Panc1 (cell line): ENCODE measurements around the gene SZT2. TPM values are rescaled to one million over a fixed set of nuclear protein-coding genes. Genes with fewer than 3 reads are reported as not detected.

ENCODE experiments used
- ATAC-seq: fragments of 200-7000 bp; cut with Tn5 transposase; 2 replicates; pipeline ENCODE4 v1.9.1; 2020; ENCODE audit warnings: mild to moderate bottlenecking, moderate library complexity
- BruUV-seq: library from RNA; stranded (reverse); fragments of 400-500 nt; replicated peaks from 2 replicates; lab custom pipeline; 2021; lab: Mats Ljungman, UMichigan
- CTCF ChIA-PET: fragments of 300-600 bp; sonication (Branson Sonifier 250); formaldehyde crosslinking; loops from one replicate; lab custom pipeline; 2022; ENCODE audit warnings: antibody characterized with exemption; lab: Charles Lee
- POLR2A ChIA-PET: fragments of 300-600 bp; sonication (Branson Sonifier 250); formaldehyde crosslinking; loops from one replicate; lab custom pipeline; 2022; ENCODE audit warnings: antibody characterized with exemption; lab: Charles Lee
- DNase-seq: peaks from one replicate; pipeline ENCODE4 v3.0.0-alpha.2; 2010; ENCODE audit warnings: low read depth, low spot score
- H3K27ac ChIP-seq: 2 replicates; pipeline ENCODE4 v1.5.1; 2011; ENCODE audit warnings: mild to moderate bottlenecking, low read length, inconsistent platforms
- H3K27me3 ChIP-seq: fragments of 200-500 bp; sonication (Bioruptor generic); 2 replicates; pipeline ENCODE4 v1.6.0; 2014; ENCODE audit warnings: low read length, inconsistent platforms; ENCODE audit not compliant: control insufficient read depth, insufficient read depth
- H3K36me3 ChIP-seq: fragments of 200-500 bp; sonication (Bioruptor generic); 2 replicates; pipeline ENCODE4 v1.5.1; 2014; ENCODE audit warnings: inconsistent platforms, mild to moderate bottlenecking, low read length, moderate library complexity; ENCODE audit not compliant: control insufficient read depth, insufficient read depth
- H3K4me1 ChIP-seq: 2 replicates; pipeline ENCODE4 v1.5.1; 2011; ENCODE audit warnings: inconsistent platforms, mild to moderate bottlenecking, low read length, moderate library complexity; ENCODE audit not compliant: control insufficient read depth, insufficient read depth
- H3K4me3 ChIP-seq, 2 experiments: 2 replicates each; pipeline ENCODE4 v1.5.1; 2011 to 2012; ENCODE audit warnings: low read depth in 2 of 2, low read length in 2 of 2, mild to moderate bottlenecking in 2 of 2, inconsistent platforms in 1 of 2, moderate library complexity in 1 of 2
- H3K9me3 ChIP-seq: fragments of 200-500 bp; sonication (Bioruptor generic); 2 replicates; pipeline ENCODE4 v1.5.1; 2014; ENCODE audit warnings: low read depth, mild to moderate bottlenecking, inconsistent platforms, low read length, moderate library complexity; ENCODE audit not compliant: control insufficient read depth, insufficient read depth
- POLR2AphosphoS5 ChIP-seq: IDR thresholded peaks from 2 replicates; pipeline ENCODE4 v1.6.1; 2012; ENCODE audit warnings: mild to moderate bottlenecking, low read depth, low read length, moderate library complexity
- SIN3A ChIP-seq: IDR thresholded peaks from 2 replicates; pipeline ENCODE4 v1.6.1; 2012; ENCODE audit warnings: low read depth, mild to moderate bottlenecking, low read length, moderate library complexity, borderline replicate concordance; ENCODE audit not compliant: insufficient read depth
- TCF7L2 ChIP-seq: IDR thresholded peaks from 2 replicates; pipeline ENCODE4 v1.6.1; 2011; ENCODE audit warnings: mild to moderate bottlenecking, low read depth, low read length, inconsistent platforms
- in situ Hi-C: cut with HindIII; loops from 2 replicates; pipeline ENCODE4 v1.10.0; 2016; ENCODE audit warnings: low sequenced_read_pairs, low pct_unique_long_range_greater_than_20kb
- intact Hi-C: fragments of 100-400 bp; cut with micrococcal nuclease; formaldehyde crosslinking; loops from one replicate; pipeline ENCODE4 v1.10.0; 2022; ENCODE audit not compliant: unreplicated experiment
- total RNA-seq: library from RNA; stranded (reverse); gene quantifications from one replicate; pipeline ENCODE4 v1.2.1, GENCODE V29; 2021; ENCODE audit not compliant: unreplicated experiment
- TF ChIP-seq, protein P1 (sequence below): fragments of 450-650 bp; IDR thresholded peaks from 2 replicates; pipeline ENCODE4 v1.5.1; 2017; ENCODE audit warnings: mild to moderate bottlenecking
- TF ChIP-seq, protein P2 (sequence below), 2 experiments: IDR thresholded peaks; 2 replicates each; pipeline ENCODE4 v1.6.1; 2011 to 2012; ENCODE audit warnings: low read depth in 2 of 2, control low read depth in 1 of 2, low read length in 1 of 2, mild to moderate bottlenecking in 1 of 2, moderate library complexity in 1 of 2; ENCODE audit not compliant: insufficient read depth in 1 of 2

SZT2 gene
- total RNA-seq, 1 experiment from 2014 or later = 40.2 TPM

DNA sequence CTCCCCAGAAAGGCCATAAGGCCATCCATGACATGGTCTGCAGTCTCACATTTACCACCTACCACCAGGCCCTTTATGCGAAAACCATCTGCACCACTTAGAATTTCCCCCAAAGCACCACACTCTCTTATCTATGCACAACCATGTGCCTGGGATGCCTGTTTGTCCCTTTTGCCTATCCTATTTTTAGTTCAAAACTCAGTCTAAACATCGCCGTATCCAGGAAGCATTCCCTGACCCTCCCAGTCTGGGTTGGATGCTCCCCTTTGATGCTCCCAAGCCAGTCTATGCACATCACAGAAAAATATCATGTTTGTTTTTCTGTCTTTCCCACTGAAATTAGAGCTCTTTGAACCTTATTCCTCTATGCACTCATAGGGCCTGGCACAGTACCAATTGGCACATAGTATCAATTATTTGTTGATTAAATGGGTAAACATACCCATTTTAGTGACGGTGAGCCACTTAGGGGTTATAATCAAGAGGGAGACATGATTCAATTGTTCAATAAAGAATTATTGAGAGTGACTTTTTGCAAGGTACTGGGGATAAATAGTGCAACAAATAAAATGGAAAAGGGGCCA is 45.3 kb upstream of the SZT2 start:
- in situ Hi-C loops = no loop called here
- no peak for TF ChIP-seq TCF7L2
- TF ChIP-seq, protein P1, sequence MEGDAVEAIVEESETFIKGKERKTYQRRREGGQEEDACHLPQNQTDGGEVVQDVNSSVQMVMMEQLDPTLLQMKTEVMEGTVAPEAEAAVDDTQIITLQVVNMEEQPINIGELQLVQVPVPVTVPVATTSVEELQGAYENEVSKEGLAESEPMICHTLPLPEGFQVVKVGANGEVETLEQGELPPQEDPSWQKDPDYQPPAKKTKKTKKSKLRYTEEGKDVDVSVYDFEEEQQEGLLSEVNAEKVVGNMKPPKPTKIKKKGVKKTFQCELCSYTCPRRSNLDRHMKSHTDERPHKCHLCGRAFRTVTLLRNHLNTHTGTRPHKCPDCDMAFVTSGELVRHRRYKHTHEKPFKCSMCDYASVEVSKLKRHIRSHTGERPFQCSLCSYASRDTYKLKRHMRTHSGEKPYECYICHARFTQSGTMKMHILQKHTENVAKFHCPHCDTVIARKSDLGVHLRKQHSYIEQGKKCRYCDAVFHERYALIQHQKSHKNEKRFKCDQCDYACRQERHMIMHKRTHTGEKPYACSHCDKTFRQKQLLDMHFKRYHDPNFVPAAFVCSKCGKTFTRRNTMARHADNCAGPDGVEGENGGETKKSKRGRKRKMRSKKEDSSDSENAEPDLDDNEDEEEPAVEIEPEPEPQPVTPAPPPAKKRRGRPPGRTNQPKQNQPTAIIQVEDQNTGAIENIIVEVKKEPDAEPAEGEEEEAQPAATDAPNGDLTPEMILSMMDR = no peak
- TF ChIP-seq, protein P2, sequence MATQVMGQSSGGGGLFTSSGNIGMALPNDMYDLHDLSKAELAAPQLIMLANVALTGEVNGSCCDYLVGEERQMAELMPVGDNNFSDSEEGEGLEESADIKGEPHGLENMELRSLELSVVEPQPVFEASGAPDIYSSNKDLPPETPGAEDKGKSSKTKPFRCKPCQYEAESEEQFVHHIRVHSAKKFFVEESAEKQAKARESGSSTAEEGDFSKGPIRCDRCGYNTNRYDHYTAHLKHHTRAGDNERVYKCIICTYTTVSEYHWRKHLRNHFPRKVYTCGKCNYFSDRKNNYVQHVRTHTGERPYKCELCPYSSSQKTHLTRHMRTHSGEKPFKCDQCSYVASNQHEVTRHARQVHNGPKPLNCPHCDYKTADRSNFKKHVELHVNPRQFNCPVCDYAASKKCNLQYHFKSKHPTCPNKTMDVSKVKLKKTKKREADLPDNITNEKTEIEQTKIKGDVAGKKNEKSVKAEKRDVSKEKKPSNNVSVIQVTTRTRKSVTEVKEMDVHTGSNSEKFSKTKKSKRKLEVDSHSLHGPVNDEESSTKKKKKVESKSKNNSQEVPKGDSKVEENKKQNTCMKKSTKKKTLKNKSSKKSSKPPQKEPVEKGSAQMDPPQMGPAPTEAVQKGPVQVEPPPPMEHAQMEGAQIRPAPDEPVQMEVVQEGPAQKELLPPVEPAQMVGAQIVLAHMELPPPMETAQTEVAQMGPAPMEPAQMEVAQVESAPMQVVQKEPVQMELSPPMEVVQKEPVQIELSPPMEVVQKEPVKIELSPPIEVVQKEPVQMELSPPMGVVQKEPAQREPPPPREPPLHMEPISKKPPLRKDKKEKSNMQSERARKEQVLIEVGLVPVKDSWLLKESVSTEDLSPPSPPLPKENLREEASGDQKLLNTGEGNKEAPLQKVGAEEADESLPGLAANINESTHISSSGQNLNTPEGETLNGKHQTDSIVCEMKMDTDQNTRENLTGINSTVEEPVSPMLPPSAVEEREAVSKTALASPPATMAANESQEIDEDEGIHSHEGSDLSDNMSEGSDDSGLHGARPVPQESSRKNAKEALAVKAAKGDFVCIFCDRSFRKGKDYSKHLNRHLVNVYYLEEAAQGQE (IDR thresholded peaks at IDR 0.05; ENCODE audit: insufficient read depth in 1 of 2, low read depth in 2 of 2, low read length in 1 of 2) = no peak
- TF ChIP-seq SIN3A = no peak
- TF ChIP-seq POLR2AphosphoS5 = no peak
- intact Hi-C loops = no loop called here

DNA sequence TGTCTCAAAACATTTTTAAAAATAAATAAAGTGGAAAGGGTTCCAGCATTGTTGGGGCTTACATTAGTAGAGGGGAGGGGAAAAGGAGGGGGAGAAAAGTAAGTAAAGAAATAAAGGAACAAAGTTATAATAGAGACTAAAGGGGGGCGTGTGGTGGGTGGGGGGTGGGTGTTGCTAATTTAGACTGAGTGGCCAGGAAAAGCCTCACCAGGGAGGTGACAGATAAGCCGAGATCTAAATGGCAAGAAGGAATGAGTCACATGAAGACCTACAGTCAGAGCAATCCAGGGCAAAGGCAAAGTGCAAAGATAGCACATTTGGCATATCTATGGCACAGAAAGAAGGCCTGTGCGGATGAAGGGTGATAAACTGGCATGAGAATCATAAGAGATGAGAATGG is 44.6 kb upstream of the SZT2 start:
- Histone ChIP-seq H3K4me1 (peaks cover 11% of the 10 kb centered on the region), H3K27ac (no peak overlapping the region), H3K36me3 (no peaks in the 10 kb centered on the region), H3K9me3 (no peaks in the 10 kb centered on the region), H3K4me3 (no peak overlapping the region), H3K27me3 (no peaks in the 10 kb centered on the region)
- TF ChIP-seq TCF7L2 = no peak
- no peak for TF ChIP-seq POLR2AphosphoS5
- no peak for TF ChIP-seq SIN3A
- TF ChIP-seq, protein P2 (IDR thresholded peaks at IDR 0.05; ENCODE audit: insufficient read depth in 1 of 2, low read depth in 2 of 2, low read length in 1 of 2) = no peak
- TF ChIP-seq, protein P1 = no peak
- ChIA-PET CTCF (no interaction called here), POLR2A (no interaction called here)
- no peak for DNase-seq
- no TSS peak for BruUV-seq
- no peak for ATAC-seq
- intact Hi-C loops = no loop called here
- in situ Hi-C loops = no loop called here

More for the DNA sequence above, 45.3 kb upstream of the SZT2 start:
- no TSS peak for BruUV-seq
- ATAC-seq (no peak), DNase-seq (no peak)
- no peaks in the 10 kb centered on the region for H3K36me3 ChIP-seq
- no peaks in the 10 kb centered on the region for H3K9me3 ChIP-seq
- H3K4me3 ChIP-seq = no peak overlapping the region
- peaks cover 5% of the 10 kb centered on the region; the same call in 1 of the 2 replicates for H3K4me1 ChIP-seq
- H3K27ac ChIP-seq = no peak overlapping the region
- ChIA-PET POLR2A (no interaction called here), CTCF (no interaction called here)
- H3K27me3 ChIP-seq = no peaks in the 10 kb centered on the region
